HCT116 (cell line): ENCODE results near the gene MROH7.

ENCODE experiments used
- CBX3 ChIP-seq: IDR thresholded peaks from 2 replicates; pipeline ENCODE4 v1.6.1; 2012; ENCODE audit warnings: low read depth
- CEBPB ChIP-seq: IDR thresholded peaks from 2 replicates; pipeline ENCODE4 v1.6.1; 2012; ENCODE audit warnings: low read depth
- ELF1 ChIP-seq: IDR thresholded peaks from 2 replicates; pipeline ENCODE4 v1.6.1; 2012; ENCODE audit warnings: low read depth, borderline replicate concordance
- EZH2 ChIP-seq: fragments of 200-600 bp; sonication (generic); IDR thresholded peaks from 2 replicates; pipeline ENCODE4 v1.6.1; 2017; ENCODE audit warnings: antibody characterized with exemption, mixed run types
- EZH2phosphoT487 ChIP-seq: fragments of 200-600 bp; IDR thresholded peaks from 2 replicates; pipeline ENCODE4 v1.6.1; 2018; ENCODE audit warnings: antibody characterized with exemption, borderline replicate concordance
- POLR2A ChIP-seq: IDR thresholded peaks from 2 replicates; pipeline ENCODE4 v1.7.0; 2011; ENCODE audit warnings: borderline replicate concordance; ENCODE audit not compliant: insufficient read depth, insufficient read length; ENCODE audit errors: extremely low read depth
- POLR2AphosphoS5 ChIP-seq: IDR thresholded peaks from 2 replicates; pipeline ENCODE4 v1.6.1; 2011; ENCODE audit warnings: mild to moderate bottlenecking, low read depth, low read length, moderate library complexity
- RAD21 ChIP-seq: IDR thresholded peaks from 2 replicates; pipeline ENCODE4 v1.6.1; 2012; ENCODE audit warnings: low read depth, mild to moderate bottlenecking
- SIN3A ChIP-seq: IDR thresholded peaks from 2 replicates; pipeline ENCODE4 v1.6.1; 2012; ENCODE audit warnings: low read depth
- SP1 ChIP-seq: IDR thresholded peaks from 2 replicates; pipeline ENCODE4 v1.6.1; 2012; ENCODE audit warnings: low read depth
- ZNF274 ChIP-seq: fragments of 200-500 bp; sonication (Bioruptor generic); IDR thresholded peaks from 2 replicates; pipeline ENCODE4 v1.6.1; 2014; ENCODE audit warnings: mild to moderate bottlenecking, low read depth, low read length, inconsistent platforms
- TF ChIP-seq, protein P1 (sequence below), 3 experiments: fragments of 200-600 bp in 1 of 3; sonication (generic) in 1 of 3; IDR thresholded peaks in 2 of 3; conservative IDR thresholded peaks in 1 of 3; 2 replicates each; pipeline ENCODE4 v1.5.1; 2012 to 2017; ENCODE audit warnings: low read depth in 2 of 3, low read length in 2 of 3, antibody characterized with exemption in 1 of 3, borderline replicate concordance in 1 of 3, control low read depth in 1 of 3, mild to moderate bottlenecking in 1 of 3, mixed read lengths in 1 of 3, mixed run types in 1 of 3, moderate library complexity in 1 of 3; ENCODE audit not compliant: insufficient read depth in 1 of 3
- TF ChIP-seq, protein P2 (sequence below): IDR thresholded peaks from 2 replicates; pipeline ENCODE4 v1.6.1; 2012; ENCODE audit warnings: low read depth
- TF ChIP-seq, protein P3 (sequence below): IDR thresholded peaks from 2 replicates; pipeline ENCODE4 v1.6.1; 2012

DNA sequence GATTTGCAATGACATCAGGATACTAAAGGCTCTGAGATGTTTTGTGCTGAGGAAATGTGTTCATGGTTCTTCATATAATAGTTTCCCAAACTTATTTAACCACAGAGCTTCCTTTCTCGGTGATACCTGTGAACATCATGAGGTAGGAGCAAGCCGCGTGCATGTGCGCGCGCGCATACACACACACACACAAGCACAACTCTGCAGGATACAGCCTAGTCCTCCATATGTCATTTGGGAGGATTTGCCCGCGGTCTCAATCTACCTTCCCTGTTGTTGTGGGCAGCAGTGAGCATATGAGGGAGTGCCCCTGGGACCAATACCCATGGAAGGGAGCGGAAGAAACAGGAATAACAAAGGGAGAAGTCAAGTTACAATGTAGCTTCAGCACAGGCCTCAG, 61.9 kb downstream of the MROH7 start:
- TF ChIP-seq SIN3A (no peak), ZNF274 (no peak), POLR2A (no peak), EZH2phosphoT487 (no peak), EZH2 (no peak), CBX3 (no peak), CEBPB (no peak), POLR2AphosphoS5 (no peak), SP1 (no peak), RAD21 (no peak), ELF1 (no peak)
- TF ChIP-seq, protein P1, sequence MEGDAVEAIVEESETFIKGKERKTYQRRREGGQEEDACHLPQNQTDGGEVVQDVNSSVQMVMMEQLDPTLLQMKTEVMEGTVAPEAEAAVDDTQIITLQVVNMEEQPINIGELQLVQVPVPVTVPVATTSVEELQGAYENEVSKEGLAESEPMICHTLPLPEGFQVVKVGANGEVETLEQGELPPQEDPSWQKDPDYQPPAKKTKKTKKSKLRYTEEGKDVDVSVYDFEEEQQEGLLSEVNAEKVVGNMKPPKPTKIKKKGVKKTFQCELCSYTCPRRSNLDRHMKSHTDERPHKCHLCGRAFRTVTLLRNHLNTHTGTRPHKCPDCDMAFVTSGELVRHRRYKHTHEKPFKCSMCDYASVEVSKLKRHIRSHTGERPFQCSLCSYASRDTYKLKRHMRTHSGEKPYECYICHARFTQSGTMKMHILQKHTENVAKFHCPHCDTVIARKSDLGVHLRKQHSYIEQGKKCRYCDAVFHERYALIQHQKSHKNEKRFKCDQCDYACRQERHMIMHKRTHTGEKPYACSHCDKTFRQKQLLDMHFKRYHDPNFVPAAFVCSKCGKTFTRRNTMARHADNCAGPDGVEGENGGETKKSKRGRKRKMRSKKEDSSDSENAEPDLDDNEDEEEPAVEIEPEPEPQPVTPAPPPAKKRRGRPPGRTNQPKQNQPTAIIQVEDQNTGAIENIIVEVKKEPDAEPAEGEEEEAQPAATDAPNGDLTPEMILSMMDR (IDR thresholded peaks at IDR 0.05 in 2 of 3, conservative IDR thresholded peaks at IDR 0.05 in 1 of 3; ENCODE audit: borderline replicate concordance in 1 of 3, insufficient read depth in 1 of 3, low read depth in 2 of 3, low read length in 2 of 3) = no peak
- TF ChIP-seq, protein P2, sequence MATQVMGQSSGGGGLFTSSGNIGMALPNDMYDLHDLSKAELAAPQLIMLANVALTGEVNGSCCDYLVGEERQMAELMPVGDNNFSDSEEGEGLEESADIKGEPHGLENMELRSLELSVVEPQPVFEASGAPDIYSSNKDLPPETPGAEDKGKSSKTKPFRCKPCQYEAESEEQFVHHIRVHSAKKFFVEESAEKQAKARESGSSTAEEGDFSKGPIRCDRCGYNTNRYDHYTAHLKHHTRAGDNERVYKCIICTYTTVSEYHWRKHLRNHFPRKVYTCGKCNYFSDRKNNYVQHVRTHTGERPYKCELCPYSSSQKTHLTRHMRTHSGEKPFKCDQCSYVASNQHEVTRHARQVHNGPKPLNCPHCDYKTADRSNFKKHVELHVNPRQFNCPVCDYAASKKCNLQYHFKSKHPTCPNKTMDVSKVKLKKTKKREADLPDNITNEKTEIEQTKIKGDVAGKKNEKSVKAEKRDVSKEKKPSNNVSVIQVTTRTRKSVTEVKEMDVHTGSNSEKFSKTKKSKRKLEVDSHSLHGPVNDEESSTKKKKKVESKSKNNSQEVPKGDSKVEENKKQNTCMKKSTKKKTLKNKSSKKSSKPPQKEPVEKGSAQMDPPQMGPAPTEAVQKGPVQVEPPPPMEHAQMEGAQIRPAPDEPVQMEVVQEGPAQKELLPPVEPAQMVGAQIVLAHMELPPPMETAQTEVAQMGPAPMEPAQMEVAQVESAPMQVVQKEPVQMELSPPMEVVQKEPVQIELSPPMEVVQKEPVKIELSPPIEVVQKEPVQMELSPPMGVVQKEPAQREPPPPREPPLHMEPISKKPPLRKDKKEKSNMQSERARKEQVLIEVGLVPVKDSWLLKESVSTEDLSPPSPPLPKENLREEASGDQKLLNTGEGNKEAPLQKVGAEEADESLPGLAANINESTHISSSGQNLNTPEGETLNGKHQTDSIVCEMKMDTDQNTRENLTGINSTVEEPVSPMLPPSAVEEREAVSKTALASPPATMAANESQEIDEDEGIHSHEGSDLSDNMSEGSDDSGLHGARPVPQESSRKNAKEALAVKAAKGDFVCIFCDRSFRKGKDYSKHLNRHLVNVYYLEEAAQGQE = no peak
- TF ChIP-seq, protein P3, sequence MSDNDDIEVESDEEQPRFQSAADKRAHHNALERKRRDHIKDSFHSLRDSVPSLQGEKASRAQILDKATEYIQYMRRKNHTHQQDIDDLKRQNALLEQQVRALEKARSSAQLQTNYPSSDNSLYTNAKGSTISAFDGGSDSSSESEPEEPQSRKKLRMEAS = no peak
